Mesenchymal stem cell (in vitro differentiated cells and primary cell): Measurements from ENCODE around the gene FOXL3.

Experiments used
- DNase-seq: peaks from one replicate; pipeline ENCODE4 v3.0.0-alpha.2; 2013
- H2AFZ ChIP-seq: one replicate; pipeline ENCODE4 v1.6.1; 2013; ENCODE audit warnings: low read depth, mild to moderate bottlenecking, control low read depth, inconsistent platforms, low read length, moderate library complexity
- H2AK5ac ChIP-seq: 2 replicates; pipeline ENCODE4 v1.6.1; 2013; ENCODE audit warnings: low read length, moderate library complexity, mild to moderate bottlenecking, inconsistent platforms; ENCODE audit not compliant: severe bottlenecking
- H2BK120ac ChIP-seq: one replicate; pipeline ENCODE4 v1.6.1; 2013; ENCODE audit warnings: low read depth, mild to moderate bottlenecking, inconsistent platforms, low read length, moderate library complexity
- H2BK12ac ChIP-seq, 2 experiments: one replicate each; pipeline ENCODE4 v1.6.1; 2013; ENCODE audit warnings: inconsistent platforms in 2 of 2, low read length in 2 of 2, mild to moderate bottlenecking in 2 of 2, moderate library complexity in 2 of 2, control low read depth in 1 of 2
- H2BK15ac ChIP-seq: one replicate; pipeline ENCODE4 v1.6.1; 2013; ENCODE audit warnings: mild to moderate bottlenecking, low read depth, inconsistent platforms; ENCODE audit not compliant: poor library complexity, severe bottlenecking
- H2BK5ac ChIP-seq: 2 replicates; pipeline ENCODE4 v1.6.1; 2013; ENCODE audit warnings: low read depth, mild to moderate bottlenecking, low read length, control low read depth, inconsistent platforms; ENCODE audit not compliant: poor library complexity, severe bottlenecking
- H3K14ac ChIP-seq, 2 experiments: one replicate each; pipeline ENCODE4 v1.6.1; 2013; ENCODE audit warnings: inconsistent platforms in 2 of 2, low read length in 2 of 2, control low read depth in 1 of 2, mild to moderate bottlenecking in 1 of 2, moderate library complexity in 1 of 2
- H3K18ac ChIP-seq, 2 experiments: one replicate each; pipeline ENCODE4 v1.6.1; 2013; ENCODE audit warnings: inconsistent platforms in 2 of 2, low read length in 2 of 2, control low read depth in 1 of 2, low read depth in 1 of 2, mild to moderate bottlenecking in 1 of 2
- H3K23ac ChIP-seq, 2 experiments: one replicate each; pipeline ENCODE4 v1.6.1; 2013; ENCODE audit warnings: inconsistent platforms in 2 of 2, low read length in 2 of 2, mild to moderate bottlenecking in 2 of 2, moderate library complexity in 2 of 2, control low read depth in 1 of 2
- H3K27ac ChIP-seq: 2 replicates; pipeline ENCODE4 v1.5.1; 2013; ENCODE audit warnings: mild to moderate bottlenecking, moderate library complexity, low read length, control low read depth, inconsistent platforms; ENCODE audit not compliant: poor library complexity, severe bottlenecking
- H3K27me3 ChIP-seq, 2 experiments: 2 replicates each; pipeline versions ENCODE4 v1.6.1 to v1.7.0; 2013; ENCODE audit warnings: low read length in 2 of 2, mild to moderate bottlenecking in 2 of 2, moderate library complexity in 2 of 2, control low read depth in 1 of 2, inconsistent platforms in 1 of 2; ENCODE audit not compliant: control insufficient read depth in 1 of 2, insufficient read depth in 1 of 2
- H3K36me3 ChIP-seq, 2 experiments: 2 replicates each; pipeline versions ENCODE4 v1.6.1 to v1.7.0; 2013; ENCODE audit warnings: low read length in 2 of 2, control low read depth in 1 of 2, inconsistent platforms in 1 of 2, low read depth in 1 of 2, mild to moderate bottlenecking in 1 of 2; ENCODE audit not compliant: insufficient read depth in 2 of 2, control insufficient read depth in 1 of 2
- H3K4ac ChIP-seq, 2 experiments: one replicate each; pipeline ENCODE4 v1.6.1; 2013; ENCODE audit warnings: inconsistent platforms in 2 of 2, low read length in 2 of 2, mild to moderate bottlenecking in 2 of 2, moderate library complexity in 2 of 2, control low read depth in 1 of 2, low read depth in 1 of 2
- H3K4me1 ChIP-seq: 2 replicates; pipeline ENCODE4 v1.6.1; 2013; ENCODE audit warnings: low read depth, low read length, control low read depth; ENCODE audit not compliant: control insufficient read depth, insufficient read depth
- H3K4me2 ChIP-seq: 2 replicates; pipeline ENCODE4 v1.6.1; 2013; ENCODE audit warnings: low read length, mild to moderate bottlenecking, inconsistent platforms; ENCODE audit not compliant: poor library complexity, severe bottlenecking
- H3K4me3 ChIP-seq, 2 experiments: 2 replicates each; pipeline versions ENCODE4 v1.5.1 to v1.7.0; 2013; ENCODE audit warnings: low read length in 2 of 2, mild to moderate bottlenecking in 2 of 2, control low read depth in 1 of 2, low read depth in 1 of 2; ENCODE audit not compliant: insufficient read depth in 1 of 2
- H3K79me1 ChIP-seq: replicated peaks from 2 replicates; pipeline ENCODE4 v1.6.1; 2013; ENCODE audit warnings: mild to moderate bottlenecking, control low read depth, low read length, inconsistent platforms; ENCODE audit not compliant: poor library complexity, severe bottlenecking
- H3K9ac ChIP-seq: 2 replicates; pipeline ENCODE4 v1.7.0; 2013; ENCODE audit warnings: mild to moderate bottlenecking, low read length, moderate library complexity
- H3K9me3 ChIP-seq: 2 replicates; pipeline ENCODE4 v1.7.0; 2013; ENCODE audit warnings: mild to moderate bottlenecking, low read length; ENCODE audit not compliant: control insufficient read depth
- H4K8ac ChIP-seq: one replicate; pipeline ENCODE4 v1.6.1; 2013; ENCODE audit warnings: inconsistent platforms, mild to moderate bottlenecking, low read length, moderate library complexity
- H4K91ac ChIP-seq: one replicate; pipeline ENCODE4 v1.6.1; 2013; ENCODE audit warnings: mild to moderate bottlenecking, low read length, inconsistent platforms
- WGBS: methylation state at CpG from one replicate; pipeline ENCODE4 v1.1.7; 2013; ENCODE audit warnings: mixed read lengths; 5-methylcytosine and 5-hydroxymethylcytosine counted together

The FOXL3 gene

GRCh38 chr7:298375-298702 is 8.4 kb downstream of the FOXL3 start:
- Histone ChIP-seq H3K9me3 (no peaks in the 10 kb centered on the region), H3K14ac (no peak overlapping the region), H3K9ac (no peak overlapping the region), H3K79me1 (no peaks in the 10 kb centered on the region), H4K91ac (no peak overlapping the region), H3K27me3 (peaks cover 47 to 79% of the 10 kb centered on the region in 2 experiments), H3K4me2 (no peak overlapping the region), H2AFZ (no peak overlapping the region), H2AK5ac (no peak overlapping the region), H2BK5ac (no peak overlapping the region), H3K36me3 (no peaks in the 10 kb centered on the region), H4K8ac (no peak overlapping the region), H3K18ac (no peak overlapping the region), H3K4me3 (no peak overlapping the region), H3K4ac (no peak overlapping the region), H2BK120ac (no peak overlapping the region), H3K23ac (no peak overlapping the region), H2BK12ac (no peak overlapping the region), H3K4me1 (peaks cover 10% of the 10 kb centered on the region), H3K27ac (no peak overlapping the region), H2BK15ac (no peak overlapping the region)
- no peak for DNase-seq
- WGBS, result 83% methylated on average over 15 of the region's 15 CpGs

GRCh38 chr7:298743-299142 is 8.8 kb downstream of the FOXL3 start:
- Histone ChIP-seq H2BK15ac (no peak overlapping the region), H2BK120ac (no peak overlapping the region), H3K9ac (no peak overlapping the region), H4K91ac (no peak overlapping the region), H2AFZ (no peak overlapping the region), H2AK5ac (no peak overlapping the region), H3K9me3 (no peaks in the 10 kb centered on the region), H2BK12ac (no peak overlapping the region), H3K23ac (no peak overlapping the region), H2BK5ac (no peak overlapping the region), H3K4me2 (no peak overlapping the region), H3K4ac (no peak overlapping the region), H3K27ac (no peak overlapping the region), H3K4me1 (peaks cover 10% of the 10 kb centered on the region), H3K18ac (no peak overlapping the region), H3K14ac (no peak overlapping the region), H3K79me1 (no peaks in the 10 kb centered on the region), H3K36me3 (no peaks in the 10 kb centered on the region), H3K27me3 (peaks cover 43 to 76% of the 10 kb centered on the region in 2 experiments), H4K8ac (no peak overlapping the region), H3K4me3 (no peak overlapping the region)
- no peak for DNase-seq
- WGBS, result 90% methylated on average over 13 of the region's 13 CpGs

- Histone ChIP-seq H3K9me3 (no peaks in the 10 kb centered on the region), H3K27ac (no peak overlapping the region), H3K4me3 (no peak overlapping the region), H2BK15ac (no peak overlapping the region), H3K4me1 (peaks cover 10% of the 10 kb centered on the region), H2BK12ac (no peak overlapping the region), H3K36me3 (no peaks in the 10 kb centered on the region), H2BK5ac (no peak overlapping the region), H2AK5ac (no peak overlapping the region), H4K8ac (no peak overlapping the region), H4K91ac (no peak overlapping the region), H3K18ac (no peak overlapping the region), H2BK120ac (no peak overlapping the region), H3K23ac (no peak overlapping the region), H3K9ac (no peak overlapping the region), H3K4me2 (no peak overlapping the region), H3K14ac (no peak overlapping the region), H3K79me1 (no peaks in the 10 kb centered on the region), H2AFZ (no peak overlapping the region), H3K27me3 (peaks cover 39 to 72% of the 10 kb centered on the region in 2 experiments), H3K4ac (no peak overlapping the region)
- WGBS, result 90% methylated on average over 15 of the region's 15 CpGs
- no peak for DNase-seq
Observed at GRCh38 chr7:299169-299568, 9.2 kb downstream of the FOXL3 start.

- no peak overlapping the region for H3K18ac ChIP-seq
- no peak for DNase-seq
- H3K23ac ChIP-seq, result no peak overlapping the region
- no peak overlapping the region for H2AFZ ChIP-seq
- H2BK12ac ChIP-seq, result no peak overlapping the region
- H3K14ac ChIP-seq, result no peak overlapping the region
- no peak overlapping the region for H4K91ac ChIP-seq
- H2BK120ac ChIP-seq, result no peak overlapping the region
- H3K4ac ChIP-seq, result no peak overlapping the region
- no peak overlapping the region for H3K4me2 ChIP-seq
- no peaks in the 10 kb centered on the region for H3K9me3 ChIP-seq
- H2BK15ac ChIP-seq, result no peak overlapping the region
- no peak overlapping the region for H2BK5ac ChIP-seq
- no peaks in the 10 kb centered on the region for H3K36me3 ChIP-seq
- H4K8ac ChIP-seq, result no peak overlapping the region
- H3K4me1 ChIP-seq, result peaks cover 10% of the 10 kb centered on the region
- no peak overlapping the region for H3K4me3 ChIP-seq
- H3K27ac ChIP-seq, result no peak overlapping the region
- no peak overlapping the region for H3K9ac ChIP-seq
- peaks cover 35 to 67% of the 10 kb centered on the region in 2 experiments for H3K27me3 ChIP-seq
- no peak overlapping the region for H2AK5ac ChIP-seq
- H3K79me1 ChIP-seq, result no peaks in the 10 kb centered on the region
- 90% methylated on average over 16 of the region's 16 CpGs for WGBS
Observed at GRCh38 chr7:299628-300027, 9.7 kb downstream of the FOXL3 start.
